Measurements from ENCODE around the gene MAST4. TPM values are rescaled to one million over a fixed set of nuclear protein-coding genes. Genes with fewer than 3 reads are reported as not detected.

The MAST4 gene
- total RNA-seq, 1 donor from 2014 or later = 112 TPM

DNA sequence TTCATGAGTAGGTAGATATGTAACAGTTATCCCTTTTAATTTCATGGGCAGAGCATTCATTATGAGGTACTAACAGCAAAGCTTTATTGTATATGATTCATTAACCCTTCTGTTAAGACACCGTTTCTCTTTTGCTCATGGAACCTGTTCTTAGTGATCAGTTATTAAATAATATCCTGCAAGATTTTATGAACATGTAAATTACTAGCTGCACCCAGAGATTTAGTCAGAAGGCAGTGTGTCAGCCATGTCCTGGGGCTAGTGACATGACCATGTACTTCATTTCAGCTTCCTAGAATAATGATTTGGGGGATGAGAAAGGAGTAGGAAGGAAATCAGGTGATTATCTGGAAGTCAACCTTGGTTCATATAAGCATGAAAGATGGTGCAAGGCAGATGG lies 7.0 kb downstream of the MAST4 start:
- H3K27me3 Mint-ChIP-seq (ENCODE audit: unreplicated experiment) = peaks cover 8% of the 10 kb centered on the region
- H3K9me3 Mint-ChIP-seq (ENCODE audit: unreplicated experiment) = peaks cover 4% of the 10 kb centered on the region
- H3K4me3 Mint-ChIP-seq (ENCODE audit: unreplicated experiment) = no peak overlapping the region
- H3K4me1 Mint-ChIP-seq (ENCODE audit: unreplicated experiment) = no peaks in the 10 kb centered on the region
- no peak for DNase-seq (ENCODE audit: low spot score)
- H3K27ac Mint-ChIP-seq (ENCODE audit: unreplicated experiment) = no peak overlapping the region
- TF ChIP-seq, protein P1, sequence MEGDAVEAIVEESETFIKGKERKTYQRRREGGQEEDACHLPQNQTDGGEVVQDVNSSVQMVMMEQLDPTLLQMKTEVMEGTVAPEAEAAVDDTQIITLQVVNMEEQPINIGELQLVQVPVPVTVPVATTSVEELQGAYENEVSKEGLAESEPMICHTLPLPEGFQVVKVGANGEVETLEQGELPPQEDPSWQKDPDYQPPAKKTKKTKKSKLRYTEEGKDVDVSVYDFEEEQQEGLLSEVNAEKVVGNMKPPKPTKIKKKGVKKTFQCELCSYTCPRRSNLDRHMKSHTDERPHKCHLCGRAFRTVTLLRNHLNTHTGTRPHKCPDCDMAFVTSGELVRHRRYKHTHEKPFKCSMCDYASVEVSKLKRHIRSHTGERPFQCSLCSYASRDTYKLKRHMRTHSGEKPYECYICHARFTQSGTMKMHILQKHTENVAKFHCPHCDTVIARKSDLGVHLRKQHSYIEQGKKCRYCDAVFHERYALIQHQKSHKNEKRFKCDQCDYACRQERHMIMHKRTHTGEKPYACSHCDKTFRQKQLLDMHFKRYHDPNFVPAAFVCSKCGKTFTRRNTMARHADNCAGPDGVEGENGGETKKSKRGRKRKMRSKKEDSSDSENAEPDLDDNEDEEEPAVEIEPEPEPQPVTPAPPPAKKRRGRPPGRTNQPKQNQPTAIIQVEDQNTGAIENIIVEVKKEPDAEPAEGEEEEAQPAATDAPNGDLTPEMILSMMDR (IDR thresholded peaks at IDR 0.05; ENCODE audit: unreplicated experiment) = no peak
- H3K36me3 Mint-ChIP-seq (ENCODE audit: low read depth, unreplicated experiment) = peaks cover 4% of the 10 kb centered on the region

DNA sequence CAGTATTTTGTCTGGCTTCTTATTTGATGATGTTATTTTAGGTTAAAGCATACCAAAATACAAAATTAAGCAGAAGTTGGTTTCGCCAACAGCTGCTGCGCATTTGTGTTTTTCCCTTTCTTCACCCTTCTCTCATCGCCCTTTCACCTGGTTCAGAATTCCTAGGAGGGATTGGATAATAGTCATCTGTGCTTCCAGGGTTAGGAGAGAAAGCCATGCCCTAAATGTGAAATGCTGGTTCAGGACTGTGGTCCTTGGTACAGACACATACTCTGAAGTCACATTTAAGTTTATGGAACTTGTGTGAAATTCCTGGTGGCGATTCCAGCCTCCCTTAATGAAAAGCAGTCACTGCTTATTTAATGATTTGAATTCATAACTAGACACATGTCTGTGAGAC lies 7.7 kb downstream of the MAST4 start:
- Mint-ChIP-seq H3K36me3 (ENCODE audit: low read depth, unreplicated experiment) (no peaks in the 10 kb centered on the region), H3K27me3 (ENCODE audit: unreplicated experiment) (peaks cover 2% of the 10 kb centered on the region), H3K4me1 (ENCODE audit: unreplicated experiment) (no peaks in the 10 kb centered on the region), H3K9me3 (ENCODE audit: unreplicated experiment) (no peaks in the 10 kb centered on the region), H3K4me3 (ENCODE audit: unreplicated experiment) (no peak overlapping the region), H3K27ac (ENCODE audit: unreplicated experiment) (no peak overlapping the region)
- TF ChIP-seq, protein P1 (IDR thresholded peaks at IDR 0.05; ENCODE audit: unreplicated experiment) = no peak
- no peak for DNase-seq (ENCODE audit: low spot score)

DNA sequence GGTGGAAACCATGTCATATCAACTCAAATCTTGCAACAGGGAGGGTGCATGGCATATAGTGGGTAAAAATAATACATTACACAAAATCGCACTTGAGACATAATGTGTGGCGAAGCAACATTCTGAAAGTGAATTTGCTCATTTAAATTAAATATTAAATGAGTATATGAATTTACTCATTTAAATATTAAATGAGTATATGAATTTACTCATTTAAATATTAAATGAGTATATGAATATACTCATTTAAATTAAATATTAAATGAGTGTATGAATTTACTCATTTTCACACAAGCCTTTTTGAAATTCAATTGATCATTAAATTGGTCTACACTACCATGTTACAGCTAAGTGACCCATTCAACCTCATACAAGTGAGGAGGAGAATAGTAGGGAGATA lies 10.5 kb downstream of the MAST4 start:
- Mint-ChIP-seq H3K4me3 (ENCODE audit: unreplicated experiment) (no peak overlapping the region), H3K27ac (ENCODE audit: unreplicated experiment) (no peak overlapping the region), H3K4me1 (ENCODE audit: unreplicated experiment) (no peaks in the 10 kb centered on the region), H3K27me3 (ENCODE audit: unreplicated experiment) (no peaks in the 10 kb centered on the region), H3K36me3 (ENCODE audit: low read depth, unreplicated experiment) (no peaks in the 10 kb centered on the region), H3K9me3 (ENCODE audit: unreplicated experiment) (no peaks in the 10 kb centered on the region)
- no peak for DNase-seq (ENCODE audit: low spot score)
- TF ChIP-seq, protein P1 (IDR thresholded peaks at IDR 0.05; ENCODE audit: unreplicated experiment) = no peak

DNA sequence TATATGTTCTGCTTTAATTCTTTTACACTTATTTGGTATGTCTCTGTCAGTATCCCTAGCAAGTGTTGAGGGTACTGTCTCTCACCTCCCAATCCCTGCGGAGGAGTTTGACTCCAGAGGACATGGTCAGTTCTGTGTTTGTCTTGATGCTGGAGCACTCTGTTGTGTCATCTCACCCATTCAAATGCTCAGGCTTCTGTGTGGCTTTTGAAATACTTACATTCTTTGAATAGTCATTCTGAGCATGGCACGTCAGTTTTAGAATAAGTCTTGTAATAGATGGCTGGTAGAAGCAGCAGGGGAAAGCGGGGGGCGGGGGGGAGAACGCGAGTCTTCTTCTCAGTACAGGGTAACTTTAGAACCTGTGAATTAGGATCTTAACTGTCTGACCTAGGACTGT lies 12.3 kb downstream of the MAST4 start:
- H3K36me3 Mint-ChIP-seq (ENCODE audit: low read depth, unreplicated experiment) = no peaks in the 10 kb centered on the region
- DNase-seq (ENCODE audit: low spot score) = no peak
- H3K9me3 Mint-ChIP-seq (ENCODE audit: unreplicated experiment) = no peaks in the 10 kb centered on the region
- no peak overlapping the region for H3K27ac Mint-ChIP-seq (ENCODE audit: unreplicated experiment)
- H3K4me1 Mint-ChIP-seq (ENCODE audit: unreplicated experiment) = no peaks in the 10 kb centered on the region
- TF ChIP-seq, protein P1 (IDR thresholded peaks at IDR 0.05; ENCODE audit: unreplicated experiment) = no peak
- H3K4me3 Mint-ChIP-seq (ENCODE audit: unreplicated experiment) = no peak overlapping the region
- H3K27me3 Mint-ChIP-seq (ENCODE audit: unreplicated experiment) = no peaks in the 10 kb centered on the region

DNA sequence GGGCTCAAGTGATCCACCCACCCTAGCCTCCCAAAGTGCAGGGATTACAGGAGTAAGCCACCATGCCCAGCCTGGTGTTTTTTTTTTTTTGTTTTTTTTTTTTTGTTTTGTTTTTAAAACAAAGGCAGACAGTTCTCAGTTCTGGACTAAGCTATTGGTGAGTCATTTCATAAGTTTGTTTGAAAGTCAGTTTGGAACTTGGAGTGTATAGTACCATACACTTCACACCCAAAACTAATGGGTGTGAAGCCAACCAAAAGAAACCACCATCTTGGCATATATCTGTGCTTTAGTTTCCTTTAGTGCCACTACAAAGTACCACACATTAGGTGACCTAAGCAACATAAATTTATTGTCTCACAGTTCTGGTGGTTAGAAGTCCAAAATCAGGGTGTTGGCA lies 13.4 kb downstream of the MAST4 start:
- H3K9me3 Mint-ChIP-seq (ENCODE audit: unreplicated experiment) = no peaks in the 10 kb centered on the region
- TF ChIP-seq, protein P1 (IDR thresholded peaks at IDR 0.05; ENCODE audit: unreplicated experiment) = no peak
- H3K4me1 Mint-ChIP-seq (ENCODE audit: unreplicated experiment) = no peaks in the 10 kb centered on the region
- DNase-seq (ENCODE audit: low spot score) = no peak
- H3K4me3 Mint-ChIP-seq (ENCODE audit: unreplicated experiment) = no peak overlapping the region
- H3K27me3 Mint-ChIP-seq (ENCODE audit: unreplicated experiment) = no peaks in the 10 kb centered on the region
- H3K27ac Mint-ChIP-seq (ENCODE audit: unreplicated experiment) = no peak overlapping the region
- no peaks in the 10 kb centered on the region for H3K36me3 Mint-ChIP-seq (ENCODE audit: low read depth, unreplicated experiment)

All from endothelial cell (in vitro differentiated cells).